Activated naive CD4-positive, alpha-beta T cell (primary cell): ENCODE data around the gene SF3B1.
"Not testable (repeated sequence)": the region's sequence is repeated elsewhere in the genome, so short reads cannot be mapped to it uniquely, and the experiment has no call there.

Experiments used
- DNase-seq, 4 experiments: peaks; one replicate each; lab custom pipeline; 2025; lab: John Stamatoyannopoulos, UW

Gene SF3B1

GRCh38 chr2:197343968-197344367 lies 90.9 kb downstream of the SF3B1 start:
- DNase-seq: not testable (repeated sequence)

GRCh38 chr2:197340591-197340990 lies 94.2 kb downstream of the SF3B1 start:
- no peak for DNase-seq
